KMS-11 (cell line): ENCODE data around the gene RECK.

ENCODE experiments used
- H2AFZ ChIP-seq: fragments of 200-600 bp; sonication (generic); 2 replicates; pipeline ENCODE4 v1.6.1; 2016; ENCODE audit warnings: antibody characterized with exemption, mixed run types, low read depth
- H3K27ac ChIP-seq: fragments of 200-600 bp; sonication (generic); 2 replicates; pipeline ENCODE4 v1.6.1; 2016; ENCODE audit warnings: mild to moderate bottlenecking, mixed run types
- H3K27me3 ChIP-seq: fragments of 200-600 bp; sonication (generic); 2 replicates; pipeline ENCODE4 v1.6.1; 2017; ENCODE audit warnings: mild to moderate bottlenecking, low read depth, mixed run types, moderate library complexity; ENCODE audit not compliant: insufficient read depth
- H3K36me3 ChIP-seq: fragments of 200-600 bp; sonication (generic); 2 replicates; pipeline ENCODE4 v1.6.1; 2017; ENCODE audit warnings: mild to moderate bottlenecking, mixed run types; ENCODE audit not compliant: insufficient read depth
- H3K4me1 ChIP-seq: fragments of 200-600 bp; sonication (generic); 2 replicates; pipeline ENCODE4 v1.6.1; 2016; ENCODE audit warnings: mild to moderate bottlenecking, low read depth, mixed run types; ENCODE audit not compliant: poor library complexity, severe bottlenecking
- H3K4me2 ChIP-seq: fragments of 200-600 bp; sonication (generic); 2 replicates; pipeline ENCODE4 v1.7.0; 2016; ENCODE audit warnings: mild to moderate bottlenecking, mixed run types
- H3K4me3 ChIP-seq: fragments of 200-600 bp; sonication (generic); IDR thresholded peaks from 2 replicates; pipeline ENCODE4 v1.6.1; 2017; ENCODE audit warnings: low read depth, low read length, mixed read lengths; ENCODE audit not compliant: insufficient read depth
- H3K79me2 ChIP-seq: fragments of 200-600 bp; sonication (generic); 2 replicates; pipeline ENCODE4 v1.6.1; 2016; ENCODE audit warnings: low read depth, mixed run types; ENCODE audit not compliant: insufficient read depth
- H3K9ac ChIP-seq: fragments of 200-600 bp; sonication (generic); 2 replicates; pipeline ENCODE4 v1.6.1; 2016; ENCODE audit warnings: mild to moderate bottlenecking, mixed run types
- H4K20me1 ChIP-seq: fragments of 200-600 bp; sonication (generic); 2 replicates; pipeline ENCODE4 v1.6.1; 2016; ENCODE audit warnings: mild to moderate bottlenecking, mixed run types; ENCODE audit not compliant: insufficient read depth
- CTCF ChIP-seq: fragments of 200-600 bp; sonication (generic); conservative IDR thresholded peaks from 2 replicates; pipeline ENCODE4 v1.6.1; 2017; ENCODE audit warnings: low read depth, mild to moderate bottlenecking, antibody characterized with exemption, low read length, moderate library complexity, mixed read lengths

RECK gene

GRCh38 chr9:36118706-36119105 lies 82.0 kb downstream of the RECK start:
- Histone ChIP-seq H3K27me3 (no peaks in the 10 kb centered on the region), H4K20me1 (no peaks in the 10 kb centered on the region), H3K27ac (no peak overlapping the region), H3K4me1 (no peaks in the 10 kb centered on the region), H2AFZ (no peak overlapping the region), H3K4me2 (no peak overlapping the region), H3K79me2 (no peaks in the 10 kb centered on the region), H3K4me3 (no peak overlapping the region), H3K36me3 (no peaks in the 10 kb centered on the region), H3K9ac (no peak overlapping the region)
- TF ChIP-seq CTCF: no peak

GRCh38 chr9:36119476-36119875 lies 82.8 kb downstream of the RECK start:
- H3K4me2 ChIP-seq: no peak overlapping the region
- H2AFZ ChIP-seq: no peak overlapping the region
- no peak for TF ChIP-seq CTCF
- no peaks in the 10 kb centered on the region for H3K79me2 ChIP-seq
- no peak overlapping the region for H3K27ac ChIP-seq
- H3K27me3 ChIP-seq: no peaks in the 10 kb centered on the region
- no peaks in the 10 kb centered on the region for H3K4me1 ChIP-seq
- H3K9ac ChIP-seq: no peak overlapping the region
- H3K36me3 ChIP-seq: no peaks in the 10 kb centered on the region
- no peak overlapping the region for H3K4me3 ChIP-seq
- no peaks in the 10 kb centered on the region for H4K20me1 ChIP-seq

GRCh38 chr9:36120705-36121104 lies 84.0 kb downstream of the RECK start:
- no peak for TF ChIP-seq CTCF
- Histone ChIP-seq H3K79me2 (no peaks in the 10 kb centered on the region), H3K36me3 (no peaks in the 10 kb centered on the region), H3K27me3 (no peaks in the 10 kb centered on the region), H2AFZ (no peak overlapping the region), H3K9ac (no peak overlapping the region), H3K4me2 (no peak overlapping the region), H3K4me1 (no peaks in the 10 kb centered on the region), H3K27ac (no peak overlapping the region), H3K4me3 (no peak overlapping the region), H4K20me1 (no peaks in the 10 kb centered on the region)

- Histone ChIP-seq H3K4me3 (no peak overlapping the region), H3K4me2 (no peak overlapping the region), H3K9ac (no peak overlapping the region), H3K27me3 (no peaks in the 10 kb centered on the region), H3K79me2 (no peaks in the 10 kb centered on the region), H4K20me1 (no peaks in the 10 kb centered on the region), H3K4me1 (no peaks in the 10 kb centered on the region), H3K36me3 (no peaks in the 10 kb centered on the region), H3K27ac (no peak overlapping the region), H2AFZ (no peak overlapping the region)
- no peak for TF ChIP-seq CTCF
Measured at GRCh38 chr9:36121971-36122370, 85.3 kb downstream of the RECK start.

GRCh38 chr9:36123515-36123914 lies 86.8 kb downstream of the RECK start:
- Histone ChIP-seq H4K20me1 (no peaks in the 10 kb centered on the region), H3K27ac (no peak overlapping the region), H3K36me3 (no peaks in the 10 kb centered on the region), H3K4me1 (no peaks in the 10 kb centered on the region), H2AFZ (no peak overlapping the region), H3K4me2 (no peak overlapping the region), H3K4me3 (no peak overlapping the region), H3K79me2 (no peaks in the 10 kb centered on the region), H3K9ac (no peak overlapping the region), H3K27me3 (no peaks in the 10 kb centered on the region)
- TF ChIP-seq CTCF: no peak
